NCI-H774 (cell line): Measurements from ENCODE around the gene SWSAP1.
"Not testable (repeated sequence)": the region's sequence is repeated elsewhere in the genome, so short reads cannot be mapped to it uniquely, and the experiment has no call there.

Experiments
- DNase-seq: peaks from one replicate; lab custom pipeline; 2025; lab: John Stamatoyannopoulos, UW

The SWSAP1 gene

GRCh38 chr19:11378319-11379189 is 4.1 kb downstream of the SWSAP1 start:
- DNase-seq, result no peak

DNA sequence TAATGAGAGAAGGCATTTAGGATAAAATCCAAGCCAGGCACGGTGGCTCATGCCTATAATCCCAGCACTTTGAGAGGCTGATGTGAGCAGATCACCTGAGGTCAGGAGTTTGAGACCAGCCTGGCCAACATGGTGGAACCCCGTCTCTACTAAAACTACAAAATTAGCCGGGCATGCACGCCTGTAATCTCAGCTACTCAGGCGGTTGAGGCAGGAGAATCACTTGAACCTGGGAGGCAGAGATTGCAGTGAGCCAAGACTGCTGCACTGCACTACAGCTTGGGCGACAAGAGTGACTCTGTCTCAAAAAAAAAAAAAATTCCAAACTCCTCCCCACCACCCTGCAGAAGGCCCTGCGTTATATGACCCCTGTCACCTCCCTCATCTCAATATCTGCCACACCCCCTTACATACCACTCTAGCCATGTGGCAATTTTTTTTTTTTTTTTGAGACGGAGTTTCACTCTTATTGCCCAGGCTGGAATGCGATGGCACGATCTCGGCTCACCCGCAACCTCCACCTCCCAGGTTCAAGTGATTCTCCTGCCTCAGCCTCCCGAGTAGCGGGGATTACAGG is 4.9 kb downstream of the SWSAP1 start:
- DNase-seq, result not testable (repeated sequence)

DNA sequence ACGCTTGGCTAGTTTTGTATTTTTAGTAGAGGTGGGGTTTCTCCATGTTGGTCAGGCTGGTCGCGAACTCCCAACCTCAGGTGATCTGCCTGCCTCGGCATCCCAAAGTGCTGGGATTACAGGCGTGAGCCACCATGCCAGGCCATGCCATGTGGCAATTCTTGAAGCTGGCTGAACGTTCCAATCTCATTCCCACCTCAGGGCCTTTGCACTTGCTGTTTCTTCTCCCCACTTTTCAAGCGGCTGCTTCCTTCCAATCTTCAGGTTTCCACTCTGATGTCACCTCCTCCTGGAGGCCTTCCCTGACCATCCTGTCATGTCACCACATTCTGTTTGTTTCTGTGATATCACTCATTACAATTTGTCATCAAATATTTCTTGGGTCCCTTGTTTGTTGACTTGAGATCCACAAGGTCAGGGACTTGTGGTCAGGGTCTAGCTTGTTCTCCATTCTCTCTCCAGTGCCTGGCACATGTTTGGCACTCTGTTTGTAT is 5.4 kb downstream of the SWSAP1 start:
- no peak for DNase-seq

DNA sequence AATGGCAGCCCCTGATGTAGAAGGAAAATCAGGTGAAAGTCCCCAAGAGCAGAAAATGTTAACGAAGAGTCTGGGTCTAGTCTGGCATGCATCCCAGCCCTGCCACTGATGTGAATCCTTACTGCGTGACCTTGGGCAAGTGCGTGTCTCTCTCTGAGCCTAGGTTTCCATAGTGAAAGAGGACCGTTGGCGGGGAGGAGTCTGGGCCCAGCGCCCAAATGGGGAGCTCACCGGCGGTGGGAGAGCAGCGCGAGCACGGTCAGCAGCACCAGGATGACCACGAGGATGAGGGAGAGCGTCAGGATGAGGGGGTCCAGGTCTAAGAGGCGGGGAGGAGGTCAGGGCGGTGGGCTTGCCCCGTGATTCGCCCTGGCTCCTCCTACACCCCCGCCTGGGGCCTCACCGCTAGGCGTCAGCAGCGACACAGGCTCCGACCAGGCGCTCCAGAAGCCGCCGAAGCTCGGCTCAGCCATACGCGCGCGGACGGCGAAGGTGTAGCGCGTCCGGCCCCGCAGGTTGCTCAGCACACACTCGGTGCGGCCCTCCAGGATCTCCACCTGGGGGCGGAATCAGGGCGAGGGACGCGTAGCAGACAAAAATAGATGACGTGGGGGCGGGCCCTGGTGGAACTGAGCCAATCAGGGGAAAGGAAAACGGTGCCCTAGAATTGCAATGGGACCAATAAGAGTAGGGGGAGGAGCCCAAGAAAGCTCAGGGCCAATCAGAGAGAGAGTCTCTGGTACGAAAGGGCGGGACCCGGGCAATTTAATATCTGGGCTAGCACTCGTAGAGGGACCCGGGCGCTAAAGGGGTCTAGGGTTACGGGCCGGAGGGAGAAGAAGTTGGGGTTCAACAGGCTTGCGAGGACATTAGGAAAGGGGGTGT is 6.4 kb downstream of the SWSAP1 start:
- peak; percentile 87 for DNase-seq

DNA sequence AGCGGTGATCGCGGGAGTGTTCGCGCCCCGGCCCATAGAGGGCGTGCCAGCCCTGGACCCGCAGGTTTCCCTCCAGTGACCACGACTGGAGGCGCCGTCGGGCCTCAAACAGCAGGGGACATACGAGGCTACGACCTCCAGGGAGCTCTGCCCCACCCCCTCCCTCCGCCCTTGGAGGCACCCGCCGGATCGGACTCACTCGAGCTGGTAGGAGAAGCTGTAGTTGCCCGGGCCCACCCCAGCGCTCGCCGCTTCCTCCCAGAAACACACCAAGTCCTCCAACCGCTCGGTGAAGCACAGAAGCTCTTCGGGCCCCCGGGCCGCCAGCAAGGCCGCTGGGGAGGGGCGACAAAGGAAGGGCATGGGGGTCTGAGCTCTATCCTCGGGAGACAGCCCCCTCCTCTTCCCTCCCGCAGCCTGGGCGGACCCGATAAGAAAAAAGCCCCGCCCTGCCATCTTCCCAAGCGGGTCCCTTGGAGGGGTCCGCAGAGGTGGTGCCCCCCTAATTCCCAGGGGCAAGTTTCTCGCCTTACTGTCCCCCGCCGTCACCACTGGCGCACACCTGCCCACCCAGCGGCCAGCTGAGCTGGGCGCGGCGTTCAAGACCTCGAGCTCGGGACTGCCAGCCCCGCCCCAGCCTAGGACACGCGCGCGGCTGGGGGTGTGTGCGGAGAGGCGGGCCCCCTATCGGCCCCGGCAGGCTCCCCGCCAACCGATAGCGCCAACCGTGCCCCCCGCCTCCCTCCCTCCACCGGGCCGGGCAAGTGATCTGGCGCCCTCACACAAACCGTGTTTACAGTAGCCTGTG is 8.6 kb downstream of the SWSAP1 start:
- peak; percentile 32 for DNase-seq

- DNase-seq, result no peak
These were observed 9.2 kb downstream of the SWSAP1 start for GRCh38 chr19:11383706-11384048.

- no peak for DNase-seq
These were observed 10.3 kb downstream of the SWSAP1 start for GRCh38 chr19:11384778-11385129.

GRCh38 chr19:11387162-11388034 is 12.9 kb downstream of the SWSAP1 start:
- peak; percentile 19 for DNase-seq

GRCh38 chr19:11390359-11390758 is 15.9 kb downstream of the SWSAP1 start:
- DNase-seq, result no peak

DNA sequence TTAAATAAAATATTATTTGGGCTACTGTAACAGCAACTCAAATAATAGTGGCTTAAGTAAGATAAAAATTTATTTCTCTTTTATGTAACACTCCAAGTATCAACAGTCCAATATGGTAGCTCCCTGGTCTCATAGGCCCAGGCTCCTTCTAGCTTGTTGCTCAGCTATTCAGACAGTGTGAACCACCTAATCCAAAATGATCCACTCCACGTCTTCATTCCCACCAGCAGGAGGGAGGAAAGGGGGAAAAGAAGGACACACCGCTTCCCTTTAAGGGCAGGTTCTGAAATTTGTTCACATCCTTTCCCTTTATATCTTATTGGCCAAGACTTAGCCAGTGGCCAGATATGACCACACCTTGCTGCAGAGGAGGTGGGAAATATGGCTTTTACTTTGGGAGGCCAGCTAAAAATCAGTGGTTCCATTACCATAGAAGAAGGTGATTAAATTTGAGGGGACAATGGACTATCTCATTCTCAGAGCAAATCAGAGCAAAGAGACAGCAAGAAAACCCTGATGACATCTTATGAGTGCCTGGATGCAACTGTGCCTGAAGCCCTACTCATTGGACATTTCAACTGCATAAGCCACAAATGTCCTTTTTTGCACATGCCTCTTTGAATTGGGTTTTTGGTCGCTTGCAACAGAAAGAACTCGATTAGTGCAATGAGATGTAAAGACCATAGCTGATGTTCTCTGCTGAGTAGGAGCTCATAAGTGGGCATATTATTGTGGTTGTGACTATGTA is 16.6 kb downstream of the SWSAP1 start:
- DNase-seq, result no peak

- DNase-seq, result no peak
These were observed 22.7 kb downstream of the SWSAP1 start for GRCh38 chr19:11397089-11397610.

GRCh38 chr19:11399667-11400066 is 25.2 kb downstream of the SWSAP1 start:
- DNase-seq, result no peak

DNA sequence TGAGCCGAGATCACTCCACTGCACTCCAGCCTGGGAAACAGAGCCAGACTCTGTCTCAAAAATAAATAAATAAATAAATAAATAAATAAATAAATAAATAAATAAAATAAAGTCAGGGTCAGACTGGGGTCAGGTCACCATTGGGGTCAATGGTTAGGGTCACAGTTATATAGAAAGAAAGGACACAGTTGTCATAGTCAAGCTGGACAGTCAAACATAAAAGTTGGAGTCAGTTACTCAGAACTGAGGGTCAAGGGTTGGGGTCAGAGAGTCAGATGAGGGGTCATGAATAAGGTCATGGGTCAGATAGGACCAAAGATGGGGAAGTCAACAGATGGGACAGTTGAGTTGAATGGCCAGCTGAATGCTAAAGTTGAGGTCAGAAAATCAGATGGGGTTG is 26.3 kb downstream of the SWSAP1 start:
- DNase-seq, result no peak

DNA sequence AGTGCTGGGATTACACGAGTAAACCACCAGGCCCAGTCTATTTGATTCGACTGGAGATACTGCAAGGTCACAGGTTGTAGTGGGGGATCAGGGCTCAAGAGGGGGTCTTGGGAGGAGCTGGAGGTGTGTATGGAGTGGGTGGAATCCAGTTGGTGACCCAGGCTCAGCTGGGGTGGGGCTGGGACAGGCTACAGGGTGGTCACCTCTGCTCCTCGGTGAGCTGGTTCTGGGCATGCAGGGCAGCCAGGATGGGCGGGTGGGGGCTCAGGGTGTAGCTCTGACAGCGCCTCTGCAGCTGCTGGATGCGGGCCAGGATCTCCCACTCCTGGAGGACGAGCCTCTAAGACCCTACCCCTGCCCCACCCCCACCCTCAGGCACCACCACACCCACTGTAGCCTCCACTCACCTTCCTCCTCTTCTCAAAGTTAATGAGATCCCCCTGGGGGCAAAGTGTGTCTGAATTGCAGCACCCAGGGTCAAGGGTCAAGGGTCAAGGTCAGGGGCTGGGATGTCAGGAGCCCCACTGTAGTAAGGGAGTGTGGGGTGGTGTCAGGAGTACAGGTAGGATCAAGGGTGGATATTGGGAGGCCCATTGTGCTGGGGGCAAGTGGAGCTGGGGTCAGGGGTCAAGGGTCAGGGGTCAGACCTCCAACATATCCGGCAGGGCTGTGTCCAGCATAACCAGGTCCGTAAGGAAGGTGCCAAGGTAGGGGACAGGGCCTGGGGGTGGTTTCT is 27.5 kb downstream of the SWSAP1 start:
- DNase-seq, result no peak

- no peak for DNase-seq
These were observed 30.2 kb downstream of the SWSAP1 start for GRCh38 chr19:11404588-11405222.

DNA sequence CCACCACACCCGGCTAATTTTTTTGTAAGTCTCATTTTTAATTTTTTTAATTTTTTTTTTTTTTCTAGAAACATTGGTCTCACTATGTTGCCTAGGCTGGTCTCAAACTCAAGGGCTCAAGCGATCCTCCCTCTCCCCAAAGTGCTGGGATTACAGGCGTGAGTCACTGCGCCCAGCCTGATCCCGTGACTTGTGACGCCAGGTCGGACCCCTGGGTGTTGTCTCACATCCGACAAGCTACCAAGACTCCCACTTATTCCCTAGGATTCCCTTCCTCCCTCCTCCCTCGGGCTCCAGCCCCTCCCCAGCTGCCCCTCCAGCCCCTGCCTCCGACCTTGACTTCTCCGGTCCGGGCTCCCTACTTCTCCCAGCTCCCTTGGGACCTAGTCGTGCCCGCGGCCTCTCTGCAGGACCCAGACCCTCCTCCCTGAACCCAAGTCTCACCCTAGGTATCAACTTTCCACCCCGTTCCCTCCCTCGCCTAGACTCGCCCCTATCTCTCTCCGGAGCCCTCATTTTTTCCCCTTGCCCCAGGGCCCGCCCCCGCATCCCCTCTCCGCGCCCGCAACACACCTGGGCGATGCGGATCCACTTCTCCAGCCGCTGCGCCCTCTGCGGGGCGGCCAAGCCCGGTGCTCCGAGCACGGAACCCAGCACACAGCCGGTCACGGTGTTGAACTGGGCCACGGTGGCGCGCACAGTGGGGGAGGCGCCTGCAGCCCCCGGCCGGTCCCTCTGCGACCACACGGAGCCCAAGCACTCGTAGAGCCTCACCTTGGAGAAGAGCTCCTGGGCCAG is 31.6 kb downstream of the SWSAP1 start:
- DNase-seq, result no peak

DNA sequence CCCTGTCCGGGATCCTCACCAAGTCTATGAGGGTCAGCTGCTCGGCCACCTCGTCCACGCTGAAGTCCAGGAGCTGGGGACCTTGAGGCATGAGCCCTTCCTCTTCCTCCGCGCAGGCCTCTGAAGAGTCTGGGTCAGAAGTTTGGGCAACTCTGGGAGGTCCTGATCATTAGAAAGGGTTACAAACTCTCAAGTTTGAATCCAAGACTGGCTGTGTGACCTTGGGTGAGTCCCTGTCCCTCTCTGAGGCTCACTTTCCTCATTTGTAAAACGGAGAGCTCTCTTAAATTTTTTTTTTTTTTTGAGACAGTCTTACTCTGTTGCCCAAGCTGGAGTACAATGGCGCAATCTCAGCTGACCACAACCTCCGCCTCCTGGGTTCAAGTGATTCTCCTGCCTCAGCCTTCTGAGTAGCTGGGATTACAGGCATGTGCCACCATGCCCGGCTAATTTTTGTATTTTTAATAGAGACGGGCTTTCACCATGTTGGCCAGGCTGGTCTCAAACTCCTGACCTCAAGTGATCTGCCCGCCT is 32.3 kb downstream of the SWSAP1 start:
- DNase-seq, result not testable (repeated sequence)
